Neural cell (in vitro differentiated cells): Measurements from ENCODE around the gene OSBPL2.

Source experiments
- CTCF ChIP-seq: fragments of 450-650 bp; IDR thresholded peaks from 2 replicates; pipeline ENCODE4 v1.5.1; 2014; ENCODE audit warnings: antibody characterized with exemption, mild to moderate bottlenecking, moderate library complexity; ENCODE audit not compliant: poor library complexity, severe bottlenecking
- MXI1 ChIP-seq: fragments of 450-650 bp; conservative IDR thresholded peaks from 2 replicates; pipeline ENCODE4 v1.6.1; 2014; ENCODE audit warnings: antibody characterized with exemption, mild to moderate bottlenecking; ENCODE audit not compliant: poor library complexity, severe bottlenecking

GRCh38 chr20:62258499-62259293 is 20.4 kb downstream of the OSBPL2 start:
- no peak for TF ChIP-seq CTCF
- TF ChIP-seq MXI1, result no peak
